NCI-H187 (cell line): ENCODE measurements around the gene KLHL40.

Experiments
- DNase-seq, 2 experiments: peaks; one replicate each; lab custom pipeline; 2025; lab: John Stamatoyannopoulos, UW

Gene KLHL40

GRCh38 chr3:42723219-42723618 is 37.9 kb downstream of the KLHL40 start:
- no peak for DNase-seq

- DNase-seq = no peak
These were observed 40.1 kb downstream of the KLHL40 start for GRCh38 chr3:42725454-42725853.

GRCh38 chr3:42728056-42728455 is 42.7 kb downstream of the KLHL40 start:
- DNase-seq = no peak

- no peak for DNase-seq
These were observed 43.5 kb downstream of the KLHL40 start for GRCh38 chr3:42728668-42729364.

GRCh38 chr3:42729404-42730145 is 44.2 kb downstream of the KLHL40 start:
- no peak for DNase-seq

- no peak for DNase-seq
These were observed 45.0 kb downstream of the KLHL40 start for GRCh38 chr3:42730294-42730693.

- no peak for DNase-seq
These were observed 45.5 kb downstream of the KLHL40 start for GRCh38 chr3:42730706-42731420.

- DNase-seq = no peak
These were observed 46.3 kb downstream of the KLHL40 start for GRCh38 chr3:42731476-42732195.

GRCh38 chr3:42732196-42732828 is 47.0 kb downstream of the KLHL40 start:
- no peak for DNase-seq

- DNase-seq = no peak
These were observed 47.6 kb downstream of the KLHL40 start for GRCh38 chr3:42732829-42733459.

GRCh38 chr3:42733501-42734262 is 48.3 kb downstream of the KLHL40 start:
- DNase-seq = no peak

GRCh38 chr3:42734263-42734860 is 49.0 kb downstream of the KLHL40 start:
- no peak for DNase-seq

GRCh38 chr3:42735019-42735418 is 49.7 kb downstream of the KLHL40 start:
- DNase-seq = no peak

- no peak for DNase-seq
These were observed 50.3 kb downstream of the KLHL40 start for GRCh38 chr3:42735615-42736014.

- no peak for DNase-seq
These were observed 50.7 kb downstream of the KLHL40 start for GRCh38 chr3:42736081-42736480.

GRCh38 chr3:42736531-42736930 is 51.2 kb downstream of the KLHL40 start:
- DNase-seq = no peak

- DNase-seq = no peak
These were observed 54.2 kb downstream of the KLHL40 start for GRCh38 chr3:42739401-42740158.

- DNase-seq = no peak
These were observed 56.5 kb downstream of the KLHL40 start for GRCh38 chr3:42741796-42742195.
